Bronchial epithelial cell (primary cell): ENCODE results near the gene MYO3A. TPM values are rescaled to one million over a fixed set of nuclear protein-coding genes. Genes with fewer than 3 reads are reported as not detected.

Source experiments
- DNase-seq: peaks from one replicate; pipeline ENCODE4 v3.0.0-alpha.2; 2010; ENCODE audit warnings: low read depth
- FAIRE-seq: peaks from 2 replicates; lab custom pipeline; 2011; peaks lifted over from hg19 to GRCh38; lab: Jason Lieb, UNC
- H3K27me3 ChIP-seq: 2 replicates; pipeline ENCODE4 v1.5.1; 2011; ENCODE audit warnings: low read length; ENCODE audit not compliant: control insufficient read depth, insufficient read depth
- H3K36me3 ChIP-seq: 2 replicates; pipeline ENCODE4 v1.5.1; 2011; ENCODE audit warnings: low read length; ENCODE audit not compliant: control insufficient read depth, insufficient read depth
- H3K4me3 ChIP-seq: 2 replicates; pipeline ENCODE4 v1.5.1; 2011; ENCODE audit warnings: mild to moderate bottlenecking, low read depth, low read length, control low read depth
- total RNA-seq: library from RNA; depleted of rRNA; stranded (reverse); fragments of >200 nt; gene quantifications from 2 replicates; pipeline ENCODE4 v1.2.1, GENCODE V29; 2014
- TF ChIP-seq, protein P1 (sequence below): IDR thresholded peaks from 2 replicates; pipeline ENCODE4 v1.5.1; 2011; ENCODE audit warnings: mild to moderate bottlenecking, moderate library complexity, low read length, control low read depth, inconsistent platforms; ENCODE audit not compliant: insufficient read depth, severe bottlenecking

MYO3A gene
- total RNA-seq, 1 donor from 2014 or later = not detected

DNA sequence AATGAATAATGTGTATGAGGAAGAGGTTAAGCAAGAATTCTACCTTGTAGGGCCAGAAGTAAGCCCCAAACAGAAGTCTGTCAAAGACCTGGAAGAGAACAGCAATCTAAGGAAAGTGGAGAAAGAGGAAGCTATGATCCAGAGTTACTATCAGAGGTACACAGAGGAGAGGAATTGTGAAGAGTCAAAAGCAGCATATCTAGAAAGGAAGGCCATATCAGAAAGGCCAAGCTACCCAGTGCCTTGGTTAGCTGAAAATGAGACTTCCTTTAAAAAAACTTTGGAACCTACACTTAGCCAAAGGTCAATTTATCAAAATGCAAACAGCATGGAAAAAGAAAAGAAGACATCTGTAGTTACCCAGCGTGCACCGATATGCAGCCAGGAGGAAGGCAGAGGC lies 239.8 kb downstream of the MYO3A start:
- Histone ChIP-seq H3K36me3 (no peaks in the 10 kb centered on the region), H3K27me3 (no peaks in the 10 kb centered on the region), H3K4me3 (no peak overlapping the region)
- TF ChIP-seq, protein P1, sequence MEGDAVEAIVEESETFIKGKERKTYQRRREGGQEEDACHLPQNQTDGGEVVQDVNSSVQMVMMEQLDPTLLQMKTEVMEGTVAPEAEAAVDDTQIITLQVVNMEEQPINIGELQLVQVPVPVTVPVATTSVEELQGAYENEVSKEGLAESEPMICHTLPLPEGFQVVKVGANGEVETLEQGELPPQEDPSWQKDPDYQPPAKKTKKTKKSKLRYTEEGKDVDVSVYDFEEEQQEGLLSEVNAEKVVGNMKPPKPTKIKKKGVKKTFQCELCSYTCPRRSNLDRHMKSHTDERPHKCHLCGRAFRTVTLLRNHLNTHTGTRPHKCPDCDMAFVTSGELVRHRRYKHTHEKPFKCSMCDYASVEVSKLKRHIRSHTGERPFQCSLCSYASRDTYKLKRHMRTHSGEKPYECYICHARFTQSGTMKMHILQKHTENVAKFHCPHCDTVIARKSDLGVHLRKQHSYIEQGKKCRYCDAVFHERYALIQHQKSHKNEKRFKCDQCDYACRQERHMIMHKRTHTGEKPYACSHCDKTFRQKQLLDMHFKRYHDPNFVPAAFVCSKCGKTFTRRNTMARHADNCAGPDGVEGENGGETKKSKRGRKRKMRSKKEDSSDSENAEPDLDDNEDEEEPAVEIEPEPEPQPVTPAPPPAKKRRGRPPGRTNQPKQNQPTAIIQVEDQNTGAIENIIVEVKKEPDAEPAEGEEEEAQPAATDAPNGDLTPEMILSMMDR = no peak
- DNase-seq = no peak
- no peak for FAIRE-seq

DNA sequence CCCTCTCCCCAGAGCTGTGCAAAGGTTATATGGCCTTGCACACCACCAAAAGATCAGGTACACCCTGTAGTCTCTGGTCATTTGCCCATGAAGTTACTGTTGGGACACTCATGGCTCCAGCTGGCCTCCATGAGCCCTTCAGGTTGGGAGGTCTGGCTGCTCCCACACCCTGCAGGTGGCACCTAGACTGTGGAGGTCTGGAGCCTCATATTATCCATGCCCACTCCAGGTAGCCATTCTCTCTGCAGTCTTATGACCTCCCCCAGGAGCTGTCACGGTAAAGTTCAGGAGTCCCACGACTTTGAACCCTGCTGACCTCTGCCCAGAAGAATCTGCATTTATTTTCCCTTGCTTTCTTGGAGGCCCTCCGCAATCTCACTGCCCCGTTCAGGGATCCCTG lies 243.3 kb downstream of the MYO3A start:
- no peak for DNase-seq
- no peak for FAIRE-seq
- TF ChIP-seq, protein P1 = no peak

DNA sequence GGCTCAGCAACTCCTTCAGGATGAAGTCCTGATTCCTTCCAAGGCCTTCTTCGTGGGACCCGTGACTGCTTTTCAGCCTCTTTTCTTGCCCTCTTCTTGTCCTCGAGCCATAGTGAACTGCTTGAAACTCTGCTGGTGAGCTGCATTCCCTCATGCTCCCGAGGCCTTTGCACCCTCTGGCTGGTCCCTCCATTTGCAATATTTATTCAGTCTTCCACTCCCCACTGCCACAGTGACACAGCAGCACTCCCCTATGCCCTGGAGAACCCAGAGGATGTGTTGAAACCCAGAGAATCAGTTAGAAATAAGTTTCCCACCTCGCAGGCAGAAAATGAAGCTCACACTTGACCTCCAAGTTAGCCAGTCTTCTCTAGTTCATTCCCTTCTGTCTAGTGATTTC lies 260.2 kb downstream of the MYO3A start:
- Histone ChIP-seq H3K36me3 (no peaks in the 10 kb centered on the region), H3K4me3 (no peak overlapping the region), H3K27me3 (no peaks in the 10 kb centered on the region)
- no peak for DNase-seq
- no peak for FAIRE-seq
- TF ChIP-seq, protein P1 = no peak

More for the DNA sequence above, 243.3 kb downstream of the MYO3A start:
- Histone ChIP-seq H3K36me3 (no peaks in the 10 kb centered on the region), H3K27me3 (no peaks in the 10 kb centered on the region), H3K4me3 (no peak overlapping the region)

DNA sequence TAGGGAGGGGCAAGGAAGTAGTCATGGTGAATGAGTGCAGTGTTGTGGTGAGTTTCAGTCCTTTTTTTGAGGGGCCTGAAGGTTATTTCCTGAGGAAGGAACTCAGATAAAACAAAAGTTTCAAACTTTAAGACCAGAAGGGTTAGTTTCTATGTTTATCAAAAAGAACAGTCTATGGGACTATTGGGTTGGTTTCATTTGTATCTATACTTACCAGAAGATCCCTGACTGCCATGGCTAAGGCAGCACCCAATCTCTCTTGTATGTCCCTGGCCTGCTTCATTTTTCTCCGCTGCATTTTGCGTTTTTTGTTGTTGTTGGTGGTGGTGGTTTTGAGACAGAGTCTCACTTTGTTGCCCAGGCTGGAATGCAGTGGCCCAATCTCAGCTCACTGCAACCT lies 263.2 kb downstream of the MYO3A start:
- DNase-seq = no peak
- Histone ChIP-seq H3K27me3 (no peaks in the 10 kb centered on the region), H3K4me3 (no peak overlapping the region), H3K36me3 (no peaks in the 10 kb centered on the region)
- no peak for FAIRE-seq
- TF ChIP-seq, protein P1 = no peak

DNA sequence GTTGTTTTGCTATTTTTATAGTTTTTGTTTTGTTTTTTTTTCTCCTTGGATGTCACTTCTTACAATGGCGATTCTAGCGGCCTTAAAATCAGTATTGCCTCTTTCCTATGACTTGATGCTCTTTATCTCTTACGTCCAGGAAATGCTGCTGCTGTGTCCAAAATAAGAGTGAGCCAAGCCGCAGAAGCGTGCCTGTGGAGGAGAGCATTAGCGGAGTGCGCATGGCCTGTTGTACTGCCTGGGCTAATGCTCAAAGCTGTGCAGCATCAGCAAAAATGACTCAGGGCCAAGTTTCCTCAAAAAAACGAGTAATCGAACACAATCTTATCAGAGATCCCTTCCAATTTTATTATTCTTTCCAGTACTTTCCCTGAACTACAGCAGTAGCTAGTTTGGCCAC lies 264.1 kb downstream of the MYO3A start:
- TF ChIP-seq, protein P1 = no peak
- FAIRE-seq (no peak), DNase-seq (no peak)
- Histone ChIP-seq H3K36me3 (no peaks in the 10 kb centered on the region), H3K27me3 (no peaks in the 10 kb centered on the region), H3K4me3 (no peak overlapping the region)

DNA sequence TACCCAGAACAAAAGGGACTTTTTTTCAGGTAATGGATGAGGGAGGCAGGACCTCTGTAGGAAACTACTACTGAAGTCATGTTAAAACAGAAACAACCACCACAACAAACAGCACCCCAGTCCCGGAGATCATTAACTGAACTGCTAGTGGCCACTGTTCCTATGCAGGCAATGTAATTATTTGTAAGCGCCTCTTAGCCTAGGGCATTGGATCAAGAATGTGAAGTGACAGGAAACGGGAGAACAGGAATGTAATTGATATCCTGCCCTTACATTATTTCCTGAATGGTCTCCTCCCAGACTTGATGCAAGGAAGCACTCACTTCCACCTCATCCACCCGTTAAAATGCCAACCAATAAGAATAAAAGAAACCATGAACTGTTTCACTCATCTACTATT lies 265.8 kb downstream of the MYO3A start:
- FAIRE-seq = no peak
- no peak overlapping the region for H3K4me3 ChIP-seq
- TF ChIP-seq, protein P1 = no peak
- no peaks in the 10 kb centered on the region for H3K36me3 ChIP-seq
- H3K27me3 ChIP-seq = no peaks in the 10 kb centered on the region
- DNase-seq = no peak
